Common myeloid progenitor, CD34-positive (primary cell): ENCODE results near the gene PASK.

Experiments
- CTCF ChIA-PET: fragments of 350-600 bp; sonication (Branson Sonifier 250); formaldehyde crosslinking; loops from one replicate; lab custom pipeline; 2021; ENCODE audit warnings: antibody characterized with exemption; lab: Charles Lee
- POLR2A ChIA-PET: fragments of 350-600 bp; sonication (Branson Sonifier 250); formaldehyde crosslinking; loops from one replicate; lab custom pipeline; 2021; ENCODE audit warnings: antibody characterized with exemption; lab: Charles Lee
- DNase-seq, 3 donors: peaks; one replicate each; pipeline versions ENCODE4 v3.0.0 to v3.0.0-alpha.2; 2013
- H3K27ac ChIP-seq, 2 experiments: 1 replicate in 1 of 2; 2 replicates in 1 of 2; pipeline ENCODE4 v1.7.0; 2013; ENCODE audit warnings: inconsistent platforms in 2 of 2, low read length in 2 of 2, mild to moderate bottlenecking in 2 of 2, low read depth in 1 of 2, moderate library complexity in 1 of 2; ENCODE audit not compliant: severe bottlenecking in 2 of 2, insufficient read depth in 1 of 2, poor library complexity in 1 of 2
- H3K27me3 ChIP-seq, 5 experiments: replicated peaks in 2 of 5; 1 replicate in 3 of 5; 2 replicates in 2 of 5; pipeline versions ENCODE4 v1.6.1 to v1.7.0; 2013; ENCODE audit warnings: low read length in 4 of 5, mild to moderate bottlenecking in 2 of 5, moderate library complexity in 2 of 5, inconsistent platforms in 1 of 5; ENCODE audit not compliant: insufficient read depth in 5 of 5, control insufficient read depth in 4 of 5
- H3K36me3 ChIP-seq, 4 experiments: 1 replicate in 2 of 4; 2 replicates in 2 of 4; pipeline versions ENCODE4 v1.6.1 to v1.7.0; 2013; ENCODE audit warnings: low read length in 3 of 4, control low read depth in 1 of 4, mild to moderate bottlenecking in 1 of 4; ENCODE audit not compliant: control insufficient read depth in 4 of 4, insufficient read depth in 4 of 4
- H3K4me1 ChIP-seq, 4 experiments: 1 replicate in 3 of 4; 2 replicates in 1 of 4; pipeline versions ENCODE4 v1.6.1 to v1.7.1; 2013; ENCODE audit warnings: low read length in 3 of 4, mild to moderate bottlenecking in 3 of 4, control low read depth in 1 of 4, inconsistent platforms in 1 of 4, moderate library complexity in 1 of 4; ENCODE audit not compliant: control insufficient read depth in 4 of 4, insufficient read depth in 4 of 4; ENCODE audit errors: control extremely low read depth in 1 of 4
- H3K4me3 ChIP-seq, 7 experiments: 1 replicate in 4 of 7; 2 replicates in 3 of 7; pipeline versions ENCODE4 v1.5.1 to v1.7.0; 2013; ENCODE audit warnings: mild to moderate bottlenecking in 7 of 7, low read length in 6 of 7, moderate library complexity in 6 of 7, inconsistent platforms in 2 of 7, low read depth in 2 of 7, control low read depth in 1 of 7; ENCODE audit not compliant: insufficient read depth in 4 of 7, control insufficient read depth in 1 of 7; ENCODE audit errors: extremely low read depth in 1 of 7
- H3K9me3 ChIP-seq, 5 experiments: 1 replicate in 4 of 5; 2 replicates in 1 of 5; pipeline versions ENCODE4 v1.6.1 to v1.7.1; 2013; ENCODE audit warnings: low read length in 4 of 5, mild to moderate bottlenecking in 2 of 5, inconsistent platforms in 1 of 5, low read depth in 1 of 5, moderate library complexity in 1 of 5; ENCODE audit not compliant: control insufficient read depth in 4 of 5, insufficient read depth in 2 of 5; ENCODE audit errors: control extremely low read depth in 1 of 5
- WGBS: methylation state at CpG from one replicate; pipeline ENCODE4 v1.1.5; 2013; ENCODE audit not compliant: insufficient coverage; 5-methylcytosine and 5-hydroxymethylcytosine counted together

Gene PASK

DNA sequence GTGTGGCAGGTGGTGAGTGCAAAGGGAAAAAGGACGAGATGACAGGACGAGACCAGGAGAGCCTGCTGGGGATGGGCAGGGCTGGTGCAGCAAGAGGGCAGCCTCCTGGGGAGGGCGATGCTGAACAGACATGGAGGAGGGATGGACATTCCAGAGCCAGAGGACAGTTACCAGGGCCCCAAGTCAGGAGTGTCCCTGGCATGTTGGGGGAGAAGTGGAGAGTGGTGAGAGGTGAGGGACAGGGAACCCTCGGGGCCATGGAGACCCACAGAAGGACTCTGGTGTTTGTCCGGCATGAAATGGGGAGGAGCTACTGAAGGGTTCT, 66.2 kb downstream of the PASK start:
- Histone ChIP-seq H3K27ac (no peak overlapping the region), H3K4me1 (peaks cover 0 to 3% (median 0%) of the 10 kb centered on the region in 4 experiments), H3K9me3 (peaks cover 0 to 6% (median 0%) of the 10 kb centered on the region in 5 experiments), H3K27me3 (no peaks in the 10 kb centered on the region), H3K36me3 (peaks cover 10 to 30% (median 15%) of the 10 kb centered on the region in 4 experiments), H3K4me3 (no peak overlapping the region)
- ChIA-PET POLR2A (no interaction called here), CTCF (no interaction called here)
- no peak for DNase-seq
- WGBS = 100% methylated on average over 5 of the region's 5 CpGs

DNA sequence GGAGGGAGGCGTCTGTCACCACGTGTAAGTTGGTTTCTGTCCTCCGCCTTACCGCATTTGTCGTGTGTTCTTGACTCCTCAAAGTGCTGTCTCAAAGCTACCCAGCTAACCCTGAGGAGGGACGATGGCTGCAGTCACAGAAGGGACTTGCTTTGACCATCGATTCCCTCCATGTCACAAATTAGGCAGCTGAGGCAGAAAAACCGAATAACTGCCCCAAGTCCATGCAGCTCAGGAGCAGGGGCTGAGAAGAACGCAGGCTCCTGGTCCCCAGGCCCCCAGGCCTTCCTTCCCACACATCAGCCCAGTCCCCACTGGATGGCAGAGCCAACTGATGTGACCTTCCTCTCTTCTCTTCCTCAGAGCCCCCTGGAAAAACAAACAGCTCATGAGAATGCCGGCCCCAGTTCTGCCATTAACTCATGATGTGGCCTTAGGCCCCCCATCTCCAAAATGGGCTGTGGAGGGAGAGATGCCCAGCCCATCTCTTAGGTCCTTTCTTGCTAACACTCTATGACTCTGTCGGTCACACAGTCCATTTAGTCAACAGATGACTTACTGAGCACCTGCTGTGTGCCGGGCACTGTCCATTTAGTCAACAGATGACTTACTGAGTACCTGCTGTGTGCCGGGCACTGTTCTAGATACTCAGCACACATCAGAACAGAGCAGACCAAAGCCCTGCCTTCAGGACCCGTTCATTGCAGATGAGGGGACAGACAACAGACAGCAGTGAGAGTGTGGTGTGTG, 66.8 kb downstream of the PASK start:
- peaks cover 6 to 25% (median 11%) of the 10 kb centered on the region in 4 experiments for H3K36me3 ChIP-seq
- 91% methylated on average over 12 of the region's 14 CpGs for WGBS
- no peaks in the 10 kb centered on the region for H3K4me1 ChIP-seq
- DNase-seq = no peak
- H3K27me3 ChIP-seq = no peaks in the 10 kb centered on the region
- no peak overlapping the region for H3K4me3 ChIP-seq
- peaks cover 0 to 6% (median 0%) of the 10 kb centered on the region in 5 experiments for H3K9me3 ChIP-seq
- ChIA-PET CTCF (interaction anchor here (1.1 kb wide), 1 partner anchor 99 kb away, joined by 3 read pairs; no protein-coding TSS in a partner anchor), POLR2A (no interaction called here)
- no peak overlapping the region for H3K27ac ChIP-seq

DNA sequence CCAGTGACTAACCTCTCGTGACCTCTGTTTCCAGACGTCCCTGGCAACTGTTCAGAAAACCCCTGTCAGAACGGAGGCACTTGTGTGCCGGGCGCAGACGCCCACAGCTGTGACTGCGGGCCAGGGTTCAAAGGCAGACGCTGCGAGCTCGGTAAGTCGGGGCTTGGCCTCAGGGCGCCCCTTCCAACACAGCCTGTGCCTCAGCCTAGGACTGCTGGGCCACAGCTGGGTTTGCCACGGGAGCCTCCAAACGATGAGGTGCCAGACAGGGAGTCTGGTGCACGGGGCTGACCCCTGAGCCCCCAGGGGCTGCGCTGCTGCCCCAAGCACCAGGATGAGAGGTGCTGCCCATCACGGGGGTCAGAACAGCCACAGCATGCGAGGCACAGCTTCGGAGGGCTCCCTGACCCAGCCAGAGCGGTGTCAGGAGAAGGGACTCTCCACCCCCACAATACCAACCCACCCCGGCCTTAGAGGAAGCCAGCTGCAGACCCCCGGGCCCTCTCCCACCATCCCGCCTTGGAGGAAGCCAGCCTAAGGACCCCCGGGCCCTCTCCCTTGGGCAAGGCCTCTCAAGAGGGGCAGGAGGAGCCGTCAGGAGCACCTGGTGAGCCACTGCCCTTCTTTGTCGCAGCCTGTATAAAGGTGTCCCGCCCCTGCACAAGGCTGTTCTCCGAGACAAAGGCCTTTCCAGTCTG, 67.5 kb downstream of the PASK start:
- no peak for DNase-seq
- Histone ChIP-seq H3K27me3 (no peaks in the 10 kb centered on the region), H3K27ac (no peak overlapping the region), H3K4me3 (no peak overlapping the region), H3K4me1 (no peaks in the 10 kb centered on the region), H3K9me3 (peaks cover 0 to 6% (median 0%) of the 10 kb centered on the region in 5 experiments), H3K36me3 (peaks cover 4 to 18% (median 7%) of the 10 kb centered on the region in 4 experiments)
- ChIA-PET POLR2A (no interaction called here), CTCF (interaction anchor here (1.1 kb wide), 1 partner anchor 98 kb away, joined by 3 read pairs; no protein-coding TSS in a partner anchor)
- 95% methylated on average over 22 of the region's 28 CpGs for WGBS

DNA sequence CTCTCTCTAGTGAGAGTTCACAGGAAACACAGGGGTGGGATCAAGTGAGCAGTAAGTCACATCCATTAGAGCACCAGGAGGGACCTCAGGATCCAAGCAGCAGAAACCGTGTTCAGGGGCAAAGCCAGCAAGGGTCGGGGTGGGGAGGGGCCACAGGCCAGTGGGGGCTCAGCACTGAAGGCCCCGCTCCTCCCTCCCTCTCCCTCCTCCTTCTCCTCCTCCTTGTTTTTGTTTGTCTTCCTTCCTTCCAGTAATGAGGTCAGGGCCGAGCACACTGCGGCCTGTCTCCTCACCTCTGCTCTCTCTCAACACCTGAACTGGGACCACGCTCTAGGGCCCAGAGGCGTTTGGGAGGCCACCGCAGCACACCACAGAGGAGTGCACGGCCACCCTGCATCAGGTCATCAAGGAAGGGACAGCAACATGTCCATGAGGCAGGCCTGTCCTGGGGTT, 68.1 kb downstream of the PASK start:
- ChIA-PET POLR2A (interaction anchor here (1.0 kb wide), 1 partner anchor 133 kb away, joined by 3 read pairs; no protein-coding TSS in a partner anchor), CTCF (no interaction called here)
- Histone ChIP-seq H3K36me3 (peaks cover under 1 to 12% (median 3%) of the 10 kb centered on the region in 4 experiments), H3K4me1 (no peaks in the 10 kb centered on the region), H3K9me3 (peaks cover 0 to 6% (median 0%) of the 10 kb centered on the region in 5 experiments), H3K4me3 (no peak overlapping the region), H3K27ac (no peak overlapping the region), H3K27me3 (no peaks in the 10 kb centered on the region)
- WGBS = 86% methylated on average over 9 of the region's 9 CpGs
- no peak for DNase-seq

DNA sequence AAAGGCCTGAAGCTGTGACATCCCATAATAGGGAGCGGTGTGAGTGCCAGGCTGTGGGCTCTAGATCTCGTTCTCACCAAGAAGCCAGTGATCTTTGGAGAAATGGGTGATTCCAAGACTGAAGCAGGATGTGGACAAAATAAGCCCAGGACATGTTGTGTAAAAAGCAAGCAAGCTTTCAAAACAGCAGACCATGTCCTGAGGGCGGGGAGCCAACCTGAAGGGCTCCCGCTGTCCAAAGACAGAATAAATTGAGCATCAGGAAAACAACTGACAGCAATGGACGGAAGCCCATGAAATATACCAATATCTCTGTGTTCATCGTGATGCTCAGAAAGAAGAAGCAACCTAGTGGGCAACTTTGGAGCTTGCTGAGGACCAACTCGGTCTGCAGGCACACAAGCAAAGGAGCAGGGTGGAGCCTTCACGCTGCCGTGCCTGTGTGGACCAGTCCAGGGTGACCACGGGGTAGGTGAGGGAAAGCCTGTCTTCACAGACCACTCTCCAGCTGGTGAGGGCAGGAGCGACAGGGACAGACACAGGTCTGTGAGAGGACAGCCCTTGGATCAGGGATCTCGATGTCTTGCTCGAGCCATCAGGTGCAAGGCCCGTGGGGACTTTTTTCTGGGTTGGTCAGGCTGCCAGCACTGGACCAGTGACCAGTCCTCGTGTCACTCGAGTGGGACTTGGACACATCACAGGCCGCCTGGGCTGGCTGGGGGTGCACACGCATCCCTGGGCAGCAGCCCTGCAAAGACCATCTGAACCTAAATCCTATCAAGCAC, 68.7 kb downstream of the PASK start:
- CTCF ChIA-PET = no interaction called here

DNA sequence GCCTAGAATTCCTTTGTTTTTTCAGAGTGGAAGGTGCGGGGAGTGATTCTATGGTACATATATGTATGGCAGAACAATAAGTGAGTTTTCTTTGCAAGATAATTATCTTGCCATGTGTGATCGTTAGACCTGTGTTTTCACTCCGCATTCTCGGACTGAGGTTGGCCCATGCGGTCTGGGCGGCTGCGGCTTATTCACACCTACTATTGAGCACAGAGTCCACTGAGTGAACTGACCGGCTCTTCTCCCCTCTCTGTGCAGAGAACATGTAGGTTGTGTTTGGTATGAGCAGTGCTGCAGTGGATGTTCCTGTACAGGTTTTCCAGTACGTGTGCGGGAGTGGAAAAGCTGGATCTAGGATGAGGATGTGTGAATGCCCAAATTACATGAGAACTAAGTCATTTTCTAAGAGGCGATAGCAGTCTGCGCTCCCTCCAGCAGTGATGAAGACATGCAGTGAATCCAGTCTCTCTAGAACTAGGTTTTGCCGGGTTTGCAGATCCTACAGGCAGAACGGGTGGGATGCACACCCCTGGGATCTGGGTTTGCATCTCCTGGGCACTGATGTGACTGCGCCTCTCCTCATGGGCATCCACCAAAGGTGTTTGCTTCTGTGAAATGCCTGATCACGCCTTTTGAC, 74.3 kb downstream of the PASK start:
- WGBS = 98% methylated on average over 10 of the region's 16 CpGs
- no peak overlapping the region for H3K27ac ChIP-seq
- CTCF ChIA-PET = no interaction called here
- DNase-seq = no peak
- H3K9me3 ChIP-seq = no peaks in the 10 kb centered on the region
- H3K27me3 ChIP-seq = no peaks in the 10 kb centered on the region
- no peaks in the 10 kb centered on the region for H3K4me1 ChIP-seq
- H3K36me3 ChIP-seq = peaks cover 2 to 24% (median 5%) of the 10 kb centered on the region in 4 experiments
- no peak overlapping the region for H3K4me3 ChIP-seq
- POLR2A ChIA-PET = no interaction called here

More for the DNA sequence above, 68.7 kb downstream of the PASK start:
- Histone ChIP-seq H3K4me1 (no peaks in the 10 kb centered on the region), H3K4me3 (no peak overlapping the region), H3K27ac (no peak overlapping the region), H3K27me3 (no peaks in the 10 kb centered on the region), H3K9me3 (peaks cover 0 to 6% (median 0%) of the 10 kb centered on the region in 5 experiments), H3K36me3 (peaks cover 0 to 13% (median 2%) of the 10 kb centered on the region in 4 experiments)
- DNase-seq = no peak
- WGBS = 94% methylated on average over 17 of the region's 18 CpGs
- POLR2A ChIA-PET = interaction anchor here (1.0 kb wide), 1 partner anchor 133 kb away, joined by 3 read pairs; no protein-coding TSS in a partner anchor
